GM19372 (cell line): ENCODE measurements around the gene ARHGEF10L.

Experiments used
- ATAC-seq: cut with Tn5 transposase; IDR thresholded peaks from one replicate; pipeline ENCODE4 v1.9.1; 2021; ENCODE audit warnings: mild to moderate bottlenecking, low read depth, moderate library complexity; ENCODE audit not compliant: unreplicated experiment

The ARHGEF10L gene

DNA sequence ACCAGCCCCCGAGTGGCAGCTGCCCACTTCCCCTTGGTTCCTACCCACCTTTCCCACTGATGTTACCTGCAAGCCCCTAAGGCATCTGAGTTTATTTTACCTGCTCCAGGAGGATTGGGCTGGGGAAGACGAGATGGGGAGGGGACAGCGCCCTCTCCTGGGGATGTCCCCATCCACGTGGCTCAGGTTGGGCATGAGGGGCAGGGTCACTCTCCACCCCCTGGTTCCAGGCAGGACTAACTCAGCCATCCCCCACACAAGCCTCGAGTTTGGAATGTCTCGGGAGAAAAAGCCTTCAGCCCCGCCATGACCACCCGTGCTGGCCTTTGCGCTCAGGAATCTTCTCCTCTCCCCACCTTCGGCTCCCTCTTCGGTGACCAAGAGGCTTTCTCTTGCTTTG is 90.0 kb downstream of the ARHGEF10L start:
- no peak for ATAC-seq

DNA sequence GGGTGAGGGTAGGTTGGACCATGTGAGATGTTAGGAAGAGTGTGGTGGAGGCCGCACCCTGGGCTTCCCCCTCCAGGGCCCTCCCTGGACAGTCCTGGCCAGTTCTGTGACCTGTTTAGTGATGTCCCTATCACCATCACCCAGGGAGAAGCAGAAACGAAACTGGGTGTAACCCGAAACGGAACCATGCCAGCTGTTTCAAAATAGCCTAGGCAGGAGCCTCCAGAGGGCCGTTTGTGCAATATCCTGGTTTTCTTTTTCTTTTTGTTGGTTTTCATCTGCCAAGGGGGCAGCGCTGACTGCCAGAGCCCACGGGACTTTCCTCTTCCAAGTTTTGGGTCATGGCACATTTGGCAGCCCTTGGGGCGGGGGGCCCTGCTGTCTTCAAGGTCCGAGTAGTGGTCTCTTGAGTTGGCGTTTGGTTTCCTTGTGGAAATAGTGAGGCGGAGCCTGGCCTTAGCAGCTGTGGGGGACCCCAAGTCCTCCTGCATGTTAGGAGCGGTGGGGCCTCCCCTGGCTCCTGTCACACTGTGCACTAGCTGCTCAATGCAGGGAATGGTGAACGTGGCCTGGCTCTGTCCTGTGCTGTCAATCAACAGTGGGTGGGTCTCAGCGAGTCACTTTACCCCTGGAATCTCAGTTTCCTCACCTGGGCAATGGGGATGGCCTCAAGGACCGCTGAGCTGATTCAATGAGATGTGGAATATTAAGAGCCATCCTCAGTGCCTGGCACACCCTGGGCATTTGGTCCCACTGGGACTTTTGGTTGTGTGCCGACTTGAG is 90.7 kb downstream of the ARHGEF10L start:
- ATAC-seq: no peak

DNA sequence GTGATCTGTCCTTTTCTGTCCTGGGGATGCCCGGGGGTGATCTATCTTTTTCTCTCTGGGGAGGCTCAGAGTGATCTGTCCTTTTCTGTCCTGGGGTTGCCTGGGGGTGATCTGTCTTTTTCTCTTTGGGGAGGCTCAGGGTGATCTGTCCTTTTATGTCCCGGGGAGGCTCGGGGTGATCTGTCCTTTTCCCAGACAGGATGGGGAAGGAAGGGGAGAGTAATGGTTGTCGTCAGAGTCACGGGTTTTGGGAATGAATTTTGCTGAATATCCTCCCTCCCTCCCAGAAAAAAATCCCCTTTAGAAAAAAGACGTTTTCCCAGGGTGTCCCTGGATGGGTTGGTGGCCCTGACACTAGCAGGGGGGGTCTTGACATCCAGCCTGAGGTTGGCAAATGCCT is 91.5 kb downstream of the ARHGEF10L start:
- ATAC-seq: no peak

- ATAC-seq: no peak
Measured at GRCh38 chr1:17631410-17631809, 91.9 kb downstream of the ARHGEF10L start.

DNA sequence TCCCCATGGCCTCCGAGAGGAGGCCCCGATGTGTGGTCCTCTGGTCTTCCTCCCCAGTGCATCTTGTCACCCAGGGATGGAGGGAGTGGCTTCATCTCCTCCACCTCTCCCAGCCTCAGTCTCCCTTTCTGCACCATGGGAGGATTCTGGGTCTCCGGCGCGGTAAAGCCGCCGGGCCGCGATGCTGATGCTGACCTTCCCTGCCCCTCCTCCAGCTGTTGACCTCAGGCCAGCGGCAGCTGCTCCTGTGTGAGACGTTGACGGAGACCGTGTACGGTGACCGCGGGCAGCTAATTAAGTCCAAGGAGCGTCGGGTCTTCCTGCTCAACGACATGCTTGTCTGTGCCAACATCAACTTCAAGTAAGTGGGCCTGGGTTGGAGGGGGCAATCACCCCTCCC is 92.6 kb downstream of the ARHGEF10L start:
- no peak for ATAC-seq

- ATAC-seq: no peak
Measured at GRCh38 chr1:17632541-17633184, 93.2 kb downstream of the ARHGEF10L start.

DNA sequence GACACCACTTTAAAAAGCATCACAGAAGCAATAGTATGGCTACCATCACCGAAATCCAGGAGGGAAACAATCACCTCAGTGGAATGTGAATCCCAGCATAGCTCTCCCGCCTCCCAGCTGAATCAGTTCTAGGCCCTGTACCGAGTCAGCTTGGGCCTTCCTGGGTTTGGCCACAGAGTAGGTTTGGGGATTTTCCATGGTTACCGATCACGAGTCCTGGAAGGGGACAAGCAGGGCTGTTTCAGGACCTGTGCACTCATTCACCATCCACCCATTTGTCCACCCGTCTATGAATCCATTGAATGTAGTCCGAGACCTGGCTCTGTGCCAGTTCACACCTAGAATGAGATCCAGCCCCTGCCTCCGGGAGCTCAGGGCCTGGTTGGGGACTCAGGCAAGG is 94.2 kb downstream of the ARHGEF10L start:
- ATAC-seq: no peak

- no peak for ATAC-seq
Measured at GRCh38 chr1:17635276-17635675, 95.8 kb downstream of the ARHGEF10L start.

DNA sequence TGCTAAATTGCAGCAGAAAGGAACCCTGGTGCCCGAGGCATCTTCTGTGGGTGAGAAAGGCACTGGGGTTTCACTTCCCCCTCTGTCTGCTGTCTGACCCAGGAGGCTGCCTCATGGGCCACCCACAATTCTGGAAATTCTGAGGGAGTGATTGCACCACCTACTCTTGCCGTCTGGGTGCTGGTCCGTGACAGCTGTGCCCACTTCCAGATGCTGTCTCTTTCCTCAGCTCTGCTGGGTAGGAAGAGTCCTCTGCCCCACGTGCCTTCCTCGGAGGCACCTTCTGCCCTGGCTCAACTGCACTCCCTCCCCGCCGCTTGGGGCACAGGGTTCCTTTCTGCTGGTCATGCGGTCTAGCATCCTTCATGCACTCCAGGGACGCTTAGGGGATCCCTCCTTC is 96.3 kb downstream of the ARHGEF10L start:
- no peak for ATAC-seq

GRCh38 chr1:17636612-17637011 is 97.1 kb downstream of the ARHGEF10L start:
- ATAC-seq: no peak

DNA sequence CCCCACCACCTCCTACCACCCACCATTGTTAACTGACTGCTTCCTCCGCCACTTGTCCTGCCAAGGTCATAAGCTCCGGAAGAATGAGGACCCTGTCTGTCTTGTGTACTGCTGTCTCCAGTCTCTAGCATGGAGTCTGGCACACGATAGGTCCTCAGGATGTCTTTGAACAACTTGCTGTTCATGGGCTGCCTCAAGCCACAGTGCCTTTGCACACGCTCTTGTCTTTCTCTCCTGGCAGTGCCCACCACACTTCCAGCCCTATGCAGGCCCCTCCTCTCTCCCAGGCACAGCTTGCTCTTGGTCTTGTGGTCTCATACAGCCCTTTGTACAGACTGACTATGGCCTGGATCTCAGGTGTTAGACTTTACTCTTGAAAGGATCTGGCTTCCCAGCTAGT is 97.6 kb downstream of the ARHGEF10L start:
- ATAC-seq: no peak

- no peak for ATAC-seq
Measured at GRCh38 chr1:17639703-17640340, 100.3 kb downstream of the ARHGEF10L start.

GRCh38 chr1:17640393-17640792 is 100.9 kb downstream of the ARHGEF10L start:
- ATAC-seq: no peak

- ATAC-seq: no peak
Measured at GRCh38 chr1:17640975-17641374, 101.5 kb downstream of the ARHGEF10L start.

GRCh38 chr1:17642169-17642568 is 102.7 kb downstream of the ARHGEF10L start:
- no peak for ATAC-seq

DNA sequence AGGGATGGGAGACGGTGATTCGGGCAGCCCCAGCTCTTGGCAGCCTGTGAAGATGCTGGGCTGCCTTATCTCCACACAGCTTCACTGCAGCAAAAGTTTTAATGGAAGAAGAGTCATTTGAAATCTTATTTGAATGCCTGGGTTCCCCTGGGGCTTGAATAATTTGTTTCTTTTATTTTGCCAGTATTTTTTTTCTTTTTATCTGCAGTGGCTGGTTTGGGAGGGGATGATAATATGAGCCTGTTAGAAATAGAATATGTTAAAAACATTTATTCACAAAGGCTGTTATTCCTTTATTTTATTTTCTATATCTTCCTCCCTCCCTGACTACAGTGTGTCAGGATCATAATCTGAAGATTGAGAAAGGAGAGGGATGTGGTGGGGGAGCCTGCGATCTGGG is 103.4 kb downstream of the ARHGEF10L start:
- ATAC-seq: no peak

- no peak for ATAC-seq
Measured at GRCh38 chr1:17643861-17644703, 104.6 kb downstream of the ARHGEF10L start.

- ATAC-seq: no peak
Measured at GRCh38 chr1:17645068-17645911, 105.8 kb downstream of the ARHGEF10L start.

DNA sequence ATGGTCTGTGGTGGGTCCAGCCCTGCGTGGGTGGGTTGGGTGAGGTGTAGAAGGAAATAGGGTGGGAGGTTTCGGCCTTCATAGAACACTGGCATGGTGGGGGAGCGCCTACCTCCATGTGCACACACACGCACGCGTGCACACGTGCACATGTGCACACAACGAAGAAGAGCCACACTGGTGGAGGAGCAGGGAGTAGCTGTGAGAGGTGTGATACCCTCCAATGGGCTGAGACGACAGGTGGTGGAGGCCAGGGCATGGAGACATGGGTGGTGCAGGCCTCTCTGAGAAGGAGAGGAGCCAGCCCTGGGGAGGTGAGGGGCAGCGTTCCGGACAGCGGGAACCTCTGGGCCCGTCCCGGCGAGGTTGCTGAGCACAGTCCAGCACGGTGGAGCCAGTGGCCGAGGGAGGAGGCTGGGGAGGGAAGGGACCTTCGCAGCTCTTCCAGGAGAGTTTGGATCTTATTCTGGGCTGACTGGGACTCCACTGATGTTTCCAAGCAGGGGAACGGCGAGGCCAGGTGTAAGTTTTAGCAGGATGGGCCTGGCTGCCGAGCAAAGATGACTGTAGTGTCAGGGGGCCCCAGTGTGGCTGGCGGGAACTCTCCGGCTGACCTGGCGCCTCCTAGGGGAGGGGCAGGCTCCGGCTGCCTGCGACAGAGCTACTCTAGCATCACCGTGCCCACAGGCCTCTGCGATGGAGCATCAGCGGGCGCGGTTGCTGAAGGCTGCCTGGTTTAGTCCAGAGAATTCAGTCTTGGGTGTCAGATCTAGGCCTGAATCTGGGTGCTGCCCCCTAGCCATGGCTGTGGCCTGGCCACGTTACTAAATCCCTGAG is 107.2 kb downstream of the ARHGEF10L start:
- no peak for ATAC-seq
